Heart right ventricle (tissue), 16 donors: Measurements from ENCODE around the gene RASL12. TPM values are rescaled to one million over a fixed set of nuclear protein-coding genes. Genes with fewer than 3 reads are reported as not detected.
A peak's percentile ranks its signal among the peaks of the same experiment; 100 is the strongest.

Experiments used
- ATAC-seq, 8 donors: fragments of 200-7000 bp; cut with Tn5 transposase; one replicate each; pipeline ENCODE4 v1.9.1; 2020; ENCODE audit warnings: mild to moderate bottlenecking in 8 of 8, moderate library complexity in 8 of 8, moderate number of reproducible peaks in 1 of 8
- DNase-seq, 2 donors: peaks; one replicate each; pipeline ENCODE4 v3.0.0-alpha.2; 2020
- H3K27ac ChIP-seq, 10 donors: fragments of 200-600 bp; sonication (generic) in 2 of 10; one replicate each; pipeline versions ENCODE4 v1.5.0 to v1.8.0; 2020 to 2022; ENCODE audit warnings: mild to moderate bottlenecking in 3 of 10
- H3K27me3 ChIP-seq, 7 donors: fragments of 200-600 bp; one replicate each; pipeline ENCODE4 v1.8.0; 2021 to 2022; ENCODE audit warnings: mild to moderate bottlenecking in 2 of 7
- H3K36me3 ChIP-seq, 9 donors: fragments of 200-600 bp; sonication (generic) in 1 of 9; one replicate each; pipeline versions ENCODE4 v1.5.0 to v1.8.0; 2020 to 2022; ENCODE audit warnings: mild to moderate bottlenecking in 2 of 9
- H3K4me1 ChIP-seq, 9 donors: fragments of 200-600 bp; sonication (generic) in 1 of 9; one replicate each; pipeline versions ENCODE4 v1.5.0 to v1.8.0; 2020 to 2022; ENCODE audit warnings: mild to moderate bottlenecking in 4 of 9
- H3K4me3 ChIP-seq, 10 donors: fragments of 200-600 bp; sonication (generic) in 2 of 10; one replicate each; pipeline versions ENCODE4 v1.5.0 to v1.8.0; 2020 to 2022; ENCODE audit warnings: mild to moderate bottlenecking in 7 of 10, moderate library complexity in 2 of 10
- H3K9me3 ChIP-seq, 11 donors: fragments of 200-600 bp in 10 of 11; sonication (generic) in 2 of 11; one replicate each; pipeline versions ENCODE4 v1.5.0 to v1.8.0; 2013 to 2022; ENCODE audit warnings: mild to moderate bottlenecking in 2 of 11, control low read depth in 1 of 11, moderate library complexity in 1 of 11
- CTCF ChIP-seq, 9 donors: fragments of 200-600 bp; sonication (generic) in 2 of 9; IDR thresholded peaks; one replicate each; pipeline versions ENCODE4 v1.5.0 to v1.8.0; 2021 to 2022; ENCODE audit warnings: antibody characterized with exemption in 9 of 9, mild to moderate bottlenecking in 5 of 9, moderate library complexity in 1 of 9
- whole genome bisulfite sequencing, 2 donors: extraction: QIAGEN DNeasy Blood & Tissue Kit; methylation state at CpG; one replicate each; pipeline ENCODE4 v1.1.7; 2013; ENCODE audit warnings: inconsistent platforms in 1 of 2; 5-methylcytosine and 5-hydroxymethylcytosine counted together
- intact Hi-C, 10 donors: fragments of 100-400 bp; cut with DNase I; formaldehyde crosslinking; loops; one replicate each; pipeline versions ENCODE4 v1.11.1 to v1.14.2; 2022
- polyA plus RNA-seq, 2 donors: library from polyadenylated mRNA; stranded (reverse); fragments of 200-250 nt; gene quantifications; one replicate each; pipeline ENCODE4 v1.2.3, GENCODE V29; 2013
- total RNA-seq, 10 donors: library from RNA; stranded (reverse); fragmentation: NEBNext Ultra II Directional in 3 of 10; extraction: Animal tissue kit (Norgen Biotek cat#: 25700) in 3 of 10; gene quantifications; one replicate each; pipeline versions ENCODE4 v1.2.1 to v1.2.4, GENCODE V29; 2021 to 2023
- donor health status: Arrhythmogenic right ventricular cardiomyopathy.
- donor health status: ischemic (EF 13 %, LVEDD 7.1; RV severe dilation, severe dysfunction).
- donor health status: healthy with polysubstance abuse.
- donor health status: DM: no; HTN: yes; CAD: no.
- donor health status: DM: no; HTN: no; CAD: no.
- donor health status: ischemic (EF 25% LVEDD 6.9; RV normal size, moderate dysfunction).
- donor health status: ischemic (EF 25% LVEDD 5.7; RV mildly dilated, moderate dysfunction).
- donor health status: healthy.
- donor health status: DM: yes; HTN: yes; CAD: no.
- donor health status: Ischemic cardiomyopathy.
- donor health status: ischemic (EF 35%, LVEDD 5.7; RV mildly dilated, moderate dysfunction).
- donor health status: nonischemic (EF 11% LVEDD 7.7; RV severe dilation, severe dysfunction).
- donor health status: DM: yes; HTN: yes; CAD: no.
- donor health status: PGD.
- donor health status: ischemic (EF 29% LVEDD 5.4; RV normal size, mild dysfunction).
- donor health status: nonischemic (EF 23%, LVEDD 6.1; RV moderate dilation, normal function).

The RASL12 gene
- total and polyA plus RNA-seq, 12 donors, result 4.4 to 20.1 (median 12.9) TPM

- no peak for ATAC-seq
- peaks cover 28 to 76% (median 58%) of the 10 kb centered on the region in 9 donors for H3K4me1 ChIP-seq
- 85 to 95% methylated on average over 3 of the region's 3 CpGs for WGBS, 2 donors
- DNase-seq, result no peak
- H3K9me3 ChIP-seq, result no peaks in the 10 kb centered on the region
- H3K27ac ChIP-seq, result peak overlapping the region in 9 of 10 donors; percentile 46 to 92 (median 84)
- peaks cover 0 to 25% (median 4%) of the 10 kb centered on the region in 7 donors for H3K27me3 ChIP-seq
- H3K4me3 ChIP-seq, result no peak overlapping the region
- intact Hi-C loops, result no loop called here
- TF ChIP-seq CTCF (IDR thresholded peaks at IDR 0.05), result no peak
- no peaks in the 10 kb centered on the region for H3K36me3 ChIP-seq
Measured at GRCh38 chr15:65072617-65073016, 4.8 kb upstream of the RASL12 start.

GRCh38 chr15:65072027-65072426 is 4.2 kb upstream of the RASL12 start:
- no peak overlapping the region for H3K4me3 ChIP-seq
- ATAC-seq, result peak; percentile 21 to 58 (median 40)
- H3K27ac ChIP-seq, result peak overlapping the region in 9 of 10 donors; percentile 70 to 92 (median 84)
- H3K36me3 ChIP-seq, result no peaks in the 10 kb centered on the region
- peaks cover 28 to 72% (median 58%) of the 10 kb centered on the region in 9 donors for H3K4me1 ChIP-seq
- peaks cover 0 to 25% (median 6%) of the 10 kb centered on the region in 7 donors for H3K27me3 ChIP-seq
- H3K9me3 ChIP-seq, result no peaks in the 10 kb centered on the region
- no peak for TF ChIP-seq CTCF (IDR thresholded peaks at IDR 0.05)
- intact Hi-C loops, result no loop called here
- DNase-seq, result peak in 1 of 2 donors; percentile 79
- 9 to 37% methylated on average over 1 of the region's 1 CpG for WGBS, 2 donors

DNA sequence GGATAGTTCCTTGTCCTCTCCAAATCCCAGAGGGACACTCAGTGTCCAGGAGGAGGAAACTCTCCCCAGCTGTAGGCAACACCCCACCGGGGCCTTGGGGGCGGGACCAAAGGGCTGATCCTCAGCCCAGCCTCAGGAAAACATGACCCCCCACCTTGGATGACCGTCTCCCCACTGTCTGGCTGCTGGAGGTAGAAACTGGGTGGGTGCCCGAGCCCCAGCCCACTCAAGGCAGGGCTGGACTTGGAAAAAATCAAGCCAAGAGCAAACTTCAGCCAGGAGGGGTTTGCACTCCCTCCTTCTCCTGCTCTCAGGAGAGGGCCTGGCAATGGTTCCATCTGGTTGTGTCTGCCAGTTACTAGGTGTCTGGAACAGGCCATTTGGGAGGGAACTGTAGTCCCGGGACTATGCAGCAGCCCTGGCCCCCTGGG is 3.6 kb upstream of the RASL12 start:
- ATAC-seq (peak; percentile 31 to 80 (median 64)), DNase-seq (peak; percentile 73 to 81)
- TF ChIP-seq CTCF (IDR thresholded peaks at IDR 0.05), result no peak
- H3K36me3 ChIP-seq, result no peaks in the 10 kb centered on the region
- 12 to 16% methylated on average over 5 of the region's 5 CpGs for WGBS, 2 donors
- H3K9me3 ChIP-seq, result no peaks in the 10 kb centered on the region
- no peak overlapping the region for H3K4me3 ChIP-seq
- peaks cover 29 to 66% (median 54%) of the 10 kb centered on the region in 9 donors for H3K4me1 ChIP-seq
- H3K27ac ChIP-seq, result peak overlapping the region; percentile 14 to 92 (median 83)
- H3K27me3 ChIP-seq, result peaks cover 0 to 25% (median 4%) of the 10 kb centered on the region in 7 donors
- intact Hi-C loops, result no loop called here

DNA sequence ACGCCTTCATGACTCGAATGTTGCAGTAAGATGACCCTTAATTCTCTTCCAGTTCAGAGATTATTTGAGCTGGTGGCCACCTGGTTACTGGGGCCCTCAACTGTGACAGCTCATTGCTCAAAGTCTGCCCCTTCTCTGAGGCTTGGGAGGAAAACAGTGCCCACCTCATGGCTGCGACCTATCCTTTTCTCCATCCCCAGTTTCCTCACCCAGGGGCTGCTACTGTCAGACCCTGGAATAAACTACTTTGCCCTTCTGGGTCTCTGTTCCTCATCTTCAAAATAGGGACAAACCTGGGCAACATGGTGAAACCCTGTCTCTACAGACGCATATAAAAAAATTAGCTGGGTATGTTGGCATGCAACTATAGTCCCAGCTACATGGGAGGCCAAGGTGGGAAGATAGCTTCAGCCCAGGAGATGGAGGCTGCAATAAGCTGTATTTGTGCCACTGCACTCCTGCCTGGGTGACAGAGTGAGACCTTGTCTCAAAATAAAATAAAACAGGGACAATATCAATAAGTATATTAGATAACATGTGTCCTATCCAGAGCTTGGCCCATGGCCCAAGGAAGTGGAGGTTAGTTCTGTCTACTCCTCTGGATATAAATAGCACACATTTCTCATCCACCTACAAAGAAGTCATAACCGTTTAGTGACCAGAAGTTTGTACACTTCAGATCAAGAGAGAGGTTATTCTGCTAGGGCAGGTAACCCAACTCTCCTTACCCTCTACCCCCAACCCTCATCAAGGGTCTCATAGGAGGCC is 2.2 kb upstream of the RASL12 start:
- 62 to 68% methylated on average over 5 of the region's 5 CpGs for WGBS, 2 donors
- DNase-seq (peak in 1 of 2 donors; percentile 36), ATAC-seq (peak in 3 of 8 donors; percentile 2 to 26 (median 9))
- intact Hi-C loops, result no loop called here
- Histone ChIP-seq H3K9me3 (no peaks in the 10 kb centered on the region), H3K4me3 (no peak overlapping the region), H3K36me3 (peaks cover 0 to 2% (median 0%) of the 10 kb centered on the region in 9 donors), H3K4me1 (peaks cover 29 to 68% (median 51%) of the 10 kb centered on the region in 9 donors), H3K27ac (peak overlapping the region; percentile 19 to 92 (median 83)), H3K27me3 (peaks cover 0 to 39% (median 6%) of the 10 kb centered on the region in 7 donors)
- no peak for TF ChIP-seq CTCF (IDR thresholded peaks at IDR 0.05)
